K562 (cell line): Measurements from ENCODE around the gene DRD1.

ENCODE experiments used
- CEBPG ChIP-seq, 3 experiments: fragments of 200-800 bp in 1 of 3; sonication (Bioruptor generic) in 1 of 3; sonication (generic) in 1 of 3; formaldehyde crosslinking in 1 of 3; IDR thresholded peaks in 2 of 3; conservative IDR thresholded peaks in 1 of 3; 2 replicates each; pipeline versions ENCODE4 v1.6.1 to v1.8.0; 2016 to 2022; ENCODE audit warnings: missing compliant biosample characterization in 2 of 3, missing genetic modification characterization in 2 of 3, mild to moderate bottlenecking in 1 of 3, missing genetic modification reagents in 1 of 3
- CREB1 ChIP-seq, 2 experiments: sonication (generic) in 1 of 2; formaldehyde crosslinking in 1 of 2; IDR thresholded peaks; 2 replicates each; pipeline versions ENCODE4 v1.6.1 to v1.8.0; 2012 to 2022; ENCODE audit warnings: inconsistent platforms in 1 of 2, mild to moderate bottlenecking in 1 of 2, missing genetic modification reagents in 1 of 2, moderate library complexity in 1 of 2
- FOXK1 ChIP-seq: sonication (generic); formaldehyde crosslinking; IDR thresholded peaks from 2 replicates; pipeline ENCODE4 v1.8.0; 2022; ENCODE audit warnings: missing genetic modification reagents, mild to moderate bottlenecking, borderline replicate concordance
- FOXK2 ChIP-seq, 2 experiments: fragments of 450-650 bp; IDR thresholded peaks in 1 of 2; conservative IDR thresholded peaks in 1 of 2; 2 replicates each; pipeline ENCODE4 v1.6.1; 2016; ENCODE audit warnings: low read depth in 2 of 2, mild to moderate bottlenecking in 1 of 2
- MYC ChIP-seq, 2 experiments: fragments of 250-450 bp in 1 of 2; sonication (Bioruptor Pico) in 1 of 2; IDR thresholded peaks; 2 replicates each; pipeline versions ENCODE4 v1.5.1 to v1.6.1; 2012 to 2021; ENCODE audit warnings: low read depth in 2 of 2, borderline replicate concordance in 1 of 2, improper control_type of control experiment in 1 of 2, low read length in 1 of 2, mild to moderate bottlenecking in 1 of 2, moderate library complexity in 1 of 2
- PREB ChIP-seq: sonication (generic); formaldehyde crosslinking; IDR thresholded peaks from 2 replicates; pipeline ENCODE4 v1.8.1; 2023; ENCODE audit warnings: mild to moderate bottlenecking, missing genetic modification reagents
- RBM39 ChIP-seq: fragments of 200-400 bp; formaldehyde crosslinking; optimal IDR thresholded peaks from 2 replicates; pipeline ENCODE3; 2018; ENCODE audit warnings: low read depth, low read length
- SP1 ChIP-seq: sonication (generic); formaldehyde crosslinking; IDR thresholded peaks from 2 replicates; pipeline ENCODE4 v1.8.1; 2022; ENCODE audit warnings: mild to moderate bottlenecking, missing genetic modification reagents
- SRF ChIP-seq, 2 experiments: fragments of 250-450, 450-650 bp in 1 of 2; sonication (Bioruptor Pico) in 1 of 2; sonication (generic) in 1 of 2; formaldehyde crosslinking; IDR thresholded peaks; 2 replicates each; pipeline versions ENCODE4 v1.5.0 to v1.5.1; 2020 to 2022; ENCODE audit warnings: mild to moderate bottlenecking in 1 of 2, missing genetic modification reagents in 1 of 2
- STAT5A ChIP-seq: IDR thresholded peaks from 2 replicates; pipeline ENCODE4 v1.6.1; 2012; ENCODE audit warnings: low read length, inconsistent platforms, borderline replicate concordance
- USF1 ChIP-seq: sonication (generic); formaldehyde crosslinking; IDR thresholded peaks from 2 replicates; pipeline ENCODE4 v1.9.0; 2022; ENCODE audit warnings: mild to moderate bottlenecking, missing genetic modification reagents
- ZNF518B ChIP-seq: fragments of 250-450 bp; sonication (Bioruptor Pico); IDR thresholded peaks from 2 replicates; pipeline ENCODE4 v1.5.0; 2021; ENCODE audit warnings: mild to moderate bottlenecking, moderate library complexity

DNA sequence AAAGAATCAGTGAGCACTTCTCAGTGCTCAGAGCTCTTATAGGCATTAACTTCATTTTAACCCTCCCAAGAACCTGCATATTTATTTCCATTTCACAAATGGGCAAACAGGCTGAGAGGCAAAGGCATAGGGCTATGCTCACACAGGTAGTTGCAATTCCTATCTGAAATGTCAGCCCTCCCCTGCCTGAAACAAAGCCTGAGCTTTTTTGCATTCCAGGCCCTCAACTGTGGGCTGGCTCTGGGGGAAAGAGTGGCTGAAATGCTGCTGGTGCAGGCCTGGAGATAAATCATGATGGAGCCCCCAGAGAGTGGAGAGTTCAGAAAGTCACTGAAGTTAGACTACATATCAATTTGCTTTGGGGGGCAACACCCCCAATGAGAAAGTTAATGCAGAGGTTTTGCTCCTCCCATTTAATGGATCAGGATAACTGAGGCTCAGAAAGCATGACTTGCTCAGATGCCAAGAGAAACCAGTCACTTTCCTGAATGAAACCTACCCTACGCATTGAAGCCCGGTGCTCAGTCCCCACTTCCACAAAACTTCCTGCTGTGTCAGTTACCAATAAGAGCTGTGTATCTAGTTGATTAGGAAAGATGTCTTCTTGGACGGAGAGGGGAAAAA lies 5.6 kb downstream of the DRD1 start:
- no peak for TF ChIP-seq RBM39
- TF ChIP-seq USF1 (CRISPR knock-in tag), result no peak
- no peak for TF ChIP-seq CEBPG (CRISPR knock-in tag; IDR thresholded peaks at IDR 0.05)
- no peak for TF ChIP-seq CEBPG (tag; conservative IDR thresholded peaks at IDR 0.05 in 1 of 2, IDR thresholded peaks at IDR 0.05 in 1 of 2)
- no peak for TF ChIP-seq SP1 (CRISPR knock-in tag)
- TF ChIP-seq SRF (CRISPR knock-in tag; IDR thresholded peaks at IDR 0.05), result no peak
- TF ChIP-seq CREB1 (IDR thresholded peaks at IDR 0.05), result no peak
- no peak for TF ChIP-seq CREB1 (CRISPR knock-in tag; IDR thresholded peaks at IDR 0.05)
- TF ChIP-seq PREB (CRISPR knock-in tag), result no peak
- no peak for TF ChIP-seq FOXK2 (conservative IDR thresholded peaks at IDR 0.05 in 1 of 2, IDR thresholded peaks at IDR 0.05 in 1 of 2; ENCODE audit: low read depth in 2 of 2)
- TF ChIP-seq MYC (IDR thresholded peaks at IDR 0.05; ENCODE audit: low read depth, low read length), result no peak
- TF ChIP-seq MYC (CRISPR knock-in tag; IDR thresholded peaks at IDR 0.05; ENCODE audit: borderline replicate concordance, low read depth), result no peak
- TF ChIP-seq STAT5A, result no peak
- no peak for TF ChIP-seq FOXK1 (CRISPR knock-in tag)
- no peak for TF ChIP-seq ZNF518B (CRISPR knock-in tag)
